ENCODE data around the gene DCT.

Gene DCT

DNA sequence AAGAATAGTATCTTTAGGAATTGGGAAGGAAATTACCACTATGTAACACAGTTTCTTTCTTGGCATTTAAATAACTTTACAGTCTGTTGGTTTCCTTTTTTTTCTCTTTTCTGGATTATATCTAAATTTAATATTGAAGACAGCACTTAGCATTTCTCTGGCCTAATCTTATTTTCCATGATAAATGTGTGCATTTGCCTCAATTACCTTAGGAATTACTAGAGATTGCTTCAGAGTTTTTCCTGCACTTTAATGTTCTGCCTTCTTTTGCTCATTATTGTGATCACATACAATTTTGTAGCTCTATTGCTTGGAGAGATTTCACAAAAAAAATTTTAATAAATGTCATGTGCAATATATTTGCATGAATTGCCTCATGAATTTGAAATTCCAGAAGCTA, 25.1 kb downstream of the DCT start:
- no peak for DNase-seq (ENCODE audit: low spot score)

DNA sequence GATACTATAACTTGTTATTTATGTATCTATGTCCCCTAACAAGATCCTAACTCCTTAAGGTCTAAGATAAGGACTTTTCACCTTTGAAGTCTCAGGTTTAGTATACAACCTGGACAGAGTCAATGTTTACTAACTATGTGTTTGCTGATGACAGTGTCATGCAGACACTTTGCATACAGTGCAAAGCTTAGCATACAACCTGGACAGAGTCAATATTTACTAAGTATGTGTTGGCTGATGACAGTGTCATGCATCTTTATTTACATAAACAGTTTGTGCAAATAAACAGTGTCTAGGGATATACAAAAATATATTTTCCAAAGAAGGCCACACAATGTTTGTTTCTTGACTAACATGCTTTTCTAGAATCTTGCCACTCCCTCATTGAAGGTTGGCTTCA, 34.7 kb downstream of the DCT start:
- no peak for DNase-seq (ENCODE audit: low spot score)

DNA sequence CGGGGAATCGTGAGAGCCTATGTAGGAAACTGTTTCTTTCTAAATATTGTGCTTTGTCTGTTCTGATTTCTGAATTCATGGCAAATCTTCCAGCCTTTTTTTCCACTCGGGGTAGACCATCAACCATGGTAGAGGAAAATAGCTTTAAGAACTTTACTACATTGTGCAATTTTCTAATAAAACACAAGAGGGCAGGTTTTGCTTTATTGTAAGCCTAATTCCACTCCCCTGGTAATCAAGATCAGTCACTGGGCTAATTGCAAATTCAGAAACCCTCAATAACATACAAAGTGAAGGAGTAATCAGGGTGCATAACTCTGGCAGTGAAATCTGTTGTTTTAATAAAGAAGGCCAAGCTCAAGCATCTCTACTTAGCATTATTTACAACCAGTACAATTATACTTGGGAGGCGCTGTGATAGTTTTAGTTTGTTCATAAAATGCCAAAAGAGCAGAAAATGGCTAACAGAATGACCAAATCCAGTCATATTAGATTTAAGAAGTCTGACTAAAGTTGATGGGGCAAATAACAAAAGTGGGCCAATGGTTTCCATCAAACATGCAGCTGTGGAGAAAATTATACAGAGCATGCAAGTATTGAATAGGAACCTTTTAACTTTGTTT, 43.8 kb downstream of the DCT start:
- peak; percentile 39 for DNase-seq (ENCODE audit: low spot score)

DNA sequence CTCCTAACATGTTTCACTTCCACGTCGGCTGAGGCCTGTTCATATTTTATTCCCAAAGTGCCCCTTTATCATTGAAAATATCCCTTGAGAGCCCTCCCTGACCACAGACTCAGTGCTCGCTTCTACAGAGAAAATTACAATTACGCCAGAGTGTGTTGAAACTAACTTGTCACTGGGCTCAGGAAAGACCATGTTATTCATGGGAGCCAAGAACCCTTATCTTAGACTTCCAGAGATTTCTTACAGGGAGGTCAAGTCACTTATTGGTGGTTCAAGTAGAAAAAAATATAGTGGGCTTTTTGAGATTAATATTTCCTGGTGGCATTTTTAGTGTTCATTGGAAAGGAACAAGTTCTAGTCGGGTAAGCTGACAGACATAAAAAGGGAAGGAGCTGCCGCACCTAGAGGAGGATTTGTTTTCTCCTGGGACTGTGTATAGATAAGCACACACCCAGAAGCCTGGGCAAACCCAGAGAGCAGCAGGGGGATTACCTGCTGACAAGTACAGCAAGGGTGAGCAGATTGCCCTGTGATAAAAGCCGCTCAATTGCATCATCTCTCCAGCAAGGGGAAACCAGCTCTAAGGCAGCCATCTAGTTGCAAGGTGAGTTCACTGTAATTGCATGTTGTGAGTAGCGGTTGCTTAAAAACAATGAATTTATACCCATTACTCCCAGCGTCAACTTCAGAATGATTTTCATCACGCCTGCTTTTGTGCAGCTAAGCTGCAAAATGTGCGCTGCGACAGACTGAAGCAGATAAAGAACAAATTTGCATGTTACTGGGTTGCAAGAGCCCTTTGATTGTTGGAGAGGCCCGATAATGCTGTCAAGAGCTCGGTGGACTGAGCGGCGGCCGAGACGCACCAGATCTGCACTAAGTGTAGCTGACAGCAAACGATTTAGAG, 46.2 kb downstream of the DCT start:
- no peak for DNase-seq (ENCODE audit: low spot score)

DNA sequence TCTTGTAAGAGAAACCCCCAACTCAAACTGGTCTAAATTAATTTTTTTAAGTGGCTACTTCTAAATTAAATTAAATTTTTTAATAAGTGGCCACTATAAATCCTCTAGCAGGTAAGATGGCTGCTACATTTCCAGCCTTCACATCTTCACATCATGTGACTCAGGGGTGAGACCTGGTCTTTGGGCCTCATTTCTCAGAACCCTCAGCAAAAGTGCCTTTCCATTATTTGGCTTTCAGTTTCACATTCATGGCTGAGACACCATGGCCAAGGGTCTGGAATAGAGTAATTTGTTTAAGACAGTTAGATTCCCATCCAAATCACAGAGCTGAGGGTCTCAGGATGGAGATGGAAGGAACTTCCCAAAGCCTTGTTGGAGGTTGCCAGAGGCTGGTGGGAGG, 47.5 kb downstream of the DCT start:
- no peak for DNase-seq (ENCODE audit: low spot score)

DNA sequence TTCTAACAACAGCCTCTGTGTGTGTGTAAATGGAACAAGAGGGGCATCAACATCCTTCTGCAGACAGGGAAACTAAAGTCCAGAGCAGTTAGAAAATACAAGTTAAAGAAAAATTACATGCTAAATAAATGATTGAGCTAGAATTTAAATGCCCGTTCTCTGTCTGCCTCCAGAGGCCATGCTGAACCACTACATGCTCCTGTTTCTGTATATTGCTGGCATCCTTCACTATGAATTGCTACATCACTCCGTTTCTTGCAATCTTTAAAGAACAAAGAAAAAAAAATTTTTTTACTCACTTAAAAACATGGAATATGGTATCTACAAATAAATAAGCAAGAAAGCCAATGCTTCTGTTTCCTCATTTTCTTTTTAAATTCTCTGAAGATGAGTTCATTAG, 47.9 kb downstream of the DCT start:
- DNase-seq (ENCODE audit: low spot score), result no peak

DNA sequence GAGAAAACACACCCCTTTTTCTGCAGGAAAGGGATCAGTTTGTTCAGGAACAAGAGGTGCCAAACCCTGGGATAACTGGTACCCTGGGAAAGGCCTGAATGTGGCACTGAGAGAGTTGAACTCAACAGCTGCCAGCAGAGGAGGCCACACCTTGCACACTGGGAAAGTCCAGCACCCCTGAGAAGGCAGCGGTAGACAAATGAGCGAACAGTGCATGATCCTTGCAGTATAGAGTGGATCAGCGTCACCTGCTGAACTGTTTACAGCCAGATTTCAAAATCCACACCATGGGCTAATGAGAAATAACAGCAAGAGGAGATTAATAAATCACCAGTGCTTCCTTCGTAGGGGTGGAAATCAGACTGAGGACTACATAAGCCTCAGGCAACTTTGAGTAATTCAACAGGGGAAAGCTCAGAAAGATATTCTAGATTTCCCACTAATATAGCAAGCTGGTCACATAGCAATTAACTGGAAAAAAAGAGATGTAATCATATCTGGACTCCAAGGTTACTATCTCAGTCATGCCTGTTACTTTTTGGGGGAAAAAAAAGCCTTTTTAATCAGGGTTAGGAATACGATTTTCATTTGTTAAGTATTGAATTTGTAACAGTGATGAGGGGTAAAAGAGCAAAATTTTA, 52.0 kb downstream of the DCT start:
- DNase-seq (ENCODE audit: low spot score), result no peak

DNA sequence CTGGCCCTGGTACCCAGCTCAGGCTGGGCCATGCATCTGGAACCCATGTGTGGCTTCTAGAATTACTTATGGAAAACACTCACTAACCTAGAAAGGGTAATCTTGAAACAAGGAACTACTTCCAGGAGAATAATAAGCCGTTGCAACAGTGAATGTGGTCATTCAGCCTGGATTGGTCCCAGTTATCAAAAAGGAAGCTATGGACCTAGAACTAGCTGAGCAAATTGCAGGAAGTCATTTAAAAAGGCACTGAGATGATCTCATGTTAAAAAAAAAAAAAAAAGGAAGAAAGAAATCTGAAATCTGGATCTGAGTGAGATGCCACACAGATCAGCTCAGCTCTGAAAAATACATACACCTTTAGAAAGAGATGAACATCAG, 59.6 kb downstream of the DCT start:
- no peak for DNase-seq (ENCODE audit: low spot score)

DNA sequence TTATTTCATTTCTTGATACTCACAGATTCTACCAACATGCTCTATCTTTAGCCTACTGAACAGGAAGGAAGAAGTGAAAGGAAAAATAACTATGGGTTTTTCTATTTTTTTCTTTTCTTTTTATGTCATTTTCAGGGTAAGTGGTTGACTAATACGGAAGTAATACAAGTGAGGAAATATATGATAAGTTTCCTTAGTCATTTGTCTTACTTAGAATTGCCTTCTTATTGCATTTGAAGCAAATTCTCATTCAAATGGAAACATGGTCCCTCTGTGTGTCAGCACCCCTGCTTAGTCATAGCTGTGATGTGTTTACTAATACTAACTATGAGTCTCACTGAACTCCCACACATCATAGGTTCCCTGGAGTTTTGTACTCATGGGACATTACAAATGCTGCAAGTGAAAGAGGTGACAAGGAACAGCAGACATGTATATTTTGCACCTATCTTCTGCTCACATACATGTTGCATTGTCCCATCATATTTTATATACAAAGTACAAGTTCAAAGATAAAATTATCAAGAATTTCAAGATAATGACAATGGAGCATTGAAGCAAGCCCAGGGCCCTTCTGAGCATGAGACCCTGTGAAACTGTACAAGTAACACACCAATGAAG, 60.1 kb downstream of the DCT start:
- DNase-seq (ENCODE audit: low spot score), result peak; percentile 40

DNA sequence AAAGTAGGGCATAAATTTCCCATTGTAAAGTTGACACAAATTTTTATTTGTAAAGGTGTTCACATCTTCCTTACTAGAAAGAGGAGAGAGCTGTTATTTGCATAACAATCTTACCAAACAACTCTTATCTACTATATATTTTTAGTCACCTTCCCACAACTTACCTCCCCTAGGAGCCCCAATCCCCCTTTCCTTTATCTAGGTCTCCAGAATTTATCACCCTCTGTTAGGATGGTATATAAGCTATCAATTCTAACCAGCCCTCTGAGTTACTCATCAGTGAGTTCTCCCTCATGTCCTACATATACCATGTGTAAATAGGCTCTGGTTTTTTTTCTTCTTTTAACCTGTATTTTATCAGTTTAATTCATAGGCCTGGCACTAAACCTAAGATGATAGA, 62.2 kb downstream of the DCT start:
- DNase-seq (ENCODE audit: low spot score), result no peak

DNA sequence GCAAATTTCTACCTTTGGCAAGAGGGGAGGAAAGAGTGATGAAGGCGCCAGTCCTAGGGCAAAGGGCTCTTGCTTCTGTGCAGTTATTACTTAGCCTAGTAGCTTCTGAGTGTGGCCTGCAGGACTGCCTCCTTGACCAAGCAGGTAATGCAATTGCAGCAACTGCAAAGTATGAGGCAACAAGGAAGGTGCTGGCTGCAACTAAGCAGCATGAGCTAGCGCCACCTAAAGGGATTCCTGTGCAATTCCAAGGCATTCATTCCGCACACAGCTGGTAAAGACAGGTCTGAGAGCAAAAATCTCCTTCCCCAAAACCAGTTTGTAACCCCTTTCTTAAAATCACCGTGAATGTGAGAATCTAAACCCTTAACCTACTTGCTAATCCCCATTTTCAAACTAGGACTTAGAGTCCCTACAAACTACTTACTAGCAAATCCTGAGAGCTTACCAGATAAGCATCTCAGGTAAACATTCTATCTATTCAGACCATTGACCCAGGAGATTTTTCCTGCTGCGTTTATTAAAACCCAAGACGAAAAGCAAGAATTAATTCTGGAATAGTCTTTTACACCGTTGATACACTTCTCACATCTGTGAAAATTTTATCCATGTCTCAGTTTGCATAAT, 62.9 kb downstream of the DCT start:
- peak; percentile 10 for DNase-seq (ENCODE audit: low spot score)

DNA sequence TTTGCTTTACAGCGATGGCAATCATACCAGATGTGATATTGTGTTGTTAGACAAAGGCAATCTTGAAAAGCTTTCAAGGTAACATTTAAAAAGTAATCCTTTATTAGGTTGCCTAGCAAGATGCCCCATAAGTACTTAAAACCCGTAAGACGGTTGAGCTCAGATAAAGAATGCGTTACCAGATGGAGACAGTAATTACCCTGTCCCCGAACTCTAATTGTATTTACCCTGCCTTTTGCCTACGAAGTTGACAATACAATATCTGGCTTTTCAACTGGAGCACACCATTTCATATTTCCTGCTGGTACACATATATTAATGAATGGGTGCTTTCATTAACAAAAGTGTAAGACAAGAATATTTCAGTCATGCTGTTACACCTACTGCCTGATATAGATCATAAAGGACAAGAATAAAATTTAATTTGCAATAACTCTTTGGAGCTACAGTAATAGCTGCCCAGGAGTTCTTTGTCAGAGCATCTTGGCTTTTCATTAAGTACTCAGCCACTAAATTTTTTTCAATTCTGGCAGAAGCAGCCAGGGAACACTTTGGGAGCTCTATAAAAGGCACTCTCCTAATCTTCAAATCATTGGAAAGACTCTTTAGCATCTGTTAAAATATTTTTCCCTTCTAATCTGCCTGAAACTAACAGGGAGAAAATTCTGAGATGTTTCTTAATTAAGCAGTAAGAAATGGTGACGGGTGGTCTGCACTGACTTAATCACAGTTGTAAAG, 63.8 kb downstream of the DCT start:
- DNase-seq (ENCODE audit: low spot score), result no peak

DNA sequence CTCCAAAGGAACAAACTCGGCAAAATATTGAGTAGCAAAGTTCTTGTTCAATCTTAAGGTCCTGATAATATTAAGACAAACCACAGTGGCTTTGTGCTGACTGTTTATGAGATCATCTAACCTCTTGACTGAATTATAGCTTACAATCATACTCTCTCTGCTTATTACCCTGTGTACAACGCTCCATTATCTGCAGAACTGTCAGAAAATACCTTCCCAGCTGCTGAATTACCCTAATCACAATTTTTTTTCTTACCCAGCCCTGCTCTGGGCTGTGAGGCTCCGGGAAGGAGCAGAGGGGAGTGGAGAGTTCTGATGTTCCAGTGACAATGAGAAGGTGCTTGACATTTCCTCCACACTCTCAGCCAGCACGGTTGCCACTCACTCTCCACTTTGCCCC, 64.8 kb downstream of the DCT start:
- DNase-seq (ENCODE audit: low spot score), result no peak

DNA sequence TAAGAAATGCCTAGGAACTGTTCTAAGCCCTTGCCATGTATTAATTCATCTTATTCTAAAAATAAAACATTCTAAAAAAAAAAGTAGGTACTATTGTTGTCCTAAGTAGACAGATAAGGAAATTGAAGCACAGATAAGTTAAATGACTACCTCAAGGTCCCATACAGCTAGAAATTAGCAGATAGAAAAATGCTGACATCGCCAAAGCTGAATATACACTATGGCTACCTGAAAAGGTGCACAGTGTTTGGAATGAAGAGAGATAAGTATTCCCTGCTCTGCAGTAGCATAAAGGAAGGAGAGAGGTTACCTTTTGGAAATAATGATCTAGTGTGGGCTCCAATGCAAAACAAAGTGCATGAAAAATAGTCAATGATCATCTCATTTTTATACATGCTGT, 65.3 kb downstream of the DCT start:
- DNase-seq (ENCODE audit: low spot score), result no peak

DNA sequence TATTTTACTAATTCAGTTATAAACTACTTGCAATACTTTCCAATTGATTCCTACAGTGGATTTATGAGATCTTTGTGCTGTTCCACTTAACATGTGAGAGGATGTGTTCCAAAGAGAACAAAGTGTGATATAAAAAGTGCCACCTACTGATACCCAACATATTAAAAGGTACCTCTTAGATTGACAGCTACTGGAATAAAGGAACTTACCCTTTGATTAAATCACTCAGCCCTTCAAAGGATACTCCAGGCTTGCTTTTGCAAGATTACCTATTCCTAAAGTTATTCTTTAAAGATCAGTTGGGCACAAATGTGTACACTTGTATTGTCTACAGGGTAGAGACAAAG, 65.9 kb downstream of the DCT start:
- no peak for DNase-seq (ENCODE audit: low spot score)

DNA sequence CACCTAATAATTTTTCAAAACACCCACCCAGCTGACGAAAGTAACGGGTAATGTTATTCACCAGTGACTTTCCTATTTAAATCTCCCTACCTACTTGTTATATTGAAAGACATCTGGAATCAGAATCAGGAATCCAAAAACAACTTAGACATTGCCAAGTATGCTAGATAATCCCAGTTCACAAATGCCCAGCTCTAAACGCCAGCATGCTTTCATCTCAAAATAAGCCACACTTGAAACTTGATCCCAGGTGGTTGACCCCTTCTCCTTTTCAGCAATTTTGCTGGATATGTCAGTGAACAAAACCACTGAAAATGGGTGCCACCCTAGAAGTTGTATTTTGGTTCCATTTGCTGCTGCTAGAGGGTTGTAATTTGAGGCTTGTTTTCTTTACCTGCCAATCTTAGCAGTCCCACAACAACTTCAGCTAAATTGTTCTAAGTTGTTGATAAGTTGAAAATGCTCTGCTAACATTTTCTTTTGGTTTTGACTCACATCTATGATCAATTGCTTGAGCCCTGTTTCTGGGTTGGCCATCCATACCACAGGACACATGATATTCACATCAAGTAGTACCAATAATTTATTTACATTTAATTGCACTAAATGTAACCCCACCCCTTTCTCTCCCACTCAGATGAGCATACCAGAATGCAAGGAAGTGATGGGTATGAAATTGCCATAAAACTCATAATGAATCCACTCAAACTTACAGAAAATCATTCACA, 66.4 kb downstream of the DCT start:
- DNase-seq (ENCODE audit: low spot score), result no peak

DNA sequence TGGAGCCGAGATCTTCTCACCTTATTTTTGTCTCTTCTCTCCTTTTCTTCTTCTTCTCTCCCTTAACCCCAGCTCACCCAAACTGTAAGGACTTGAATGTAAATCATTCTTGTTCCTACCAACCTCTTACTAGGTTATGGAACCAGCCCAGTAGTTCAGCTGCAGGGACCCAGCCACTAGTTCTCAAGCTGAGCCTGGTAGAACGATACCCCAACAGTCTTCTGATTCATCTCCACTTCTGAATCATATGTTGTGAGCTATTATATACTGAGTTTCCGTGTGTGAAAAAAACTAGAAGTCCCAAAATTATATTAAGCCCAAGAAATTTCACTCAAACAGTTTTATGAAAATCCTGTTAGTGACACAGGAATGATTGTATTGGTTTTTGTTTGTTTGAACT, 67.7 kb downstream of the DCT start:
- DNase-seq (ENCODE audit: low spot score), result no peak

DNA sequence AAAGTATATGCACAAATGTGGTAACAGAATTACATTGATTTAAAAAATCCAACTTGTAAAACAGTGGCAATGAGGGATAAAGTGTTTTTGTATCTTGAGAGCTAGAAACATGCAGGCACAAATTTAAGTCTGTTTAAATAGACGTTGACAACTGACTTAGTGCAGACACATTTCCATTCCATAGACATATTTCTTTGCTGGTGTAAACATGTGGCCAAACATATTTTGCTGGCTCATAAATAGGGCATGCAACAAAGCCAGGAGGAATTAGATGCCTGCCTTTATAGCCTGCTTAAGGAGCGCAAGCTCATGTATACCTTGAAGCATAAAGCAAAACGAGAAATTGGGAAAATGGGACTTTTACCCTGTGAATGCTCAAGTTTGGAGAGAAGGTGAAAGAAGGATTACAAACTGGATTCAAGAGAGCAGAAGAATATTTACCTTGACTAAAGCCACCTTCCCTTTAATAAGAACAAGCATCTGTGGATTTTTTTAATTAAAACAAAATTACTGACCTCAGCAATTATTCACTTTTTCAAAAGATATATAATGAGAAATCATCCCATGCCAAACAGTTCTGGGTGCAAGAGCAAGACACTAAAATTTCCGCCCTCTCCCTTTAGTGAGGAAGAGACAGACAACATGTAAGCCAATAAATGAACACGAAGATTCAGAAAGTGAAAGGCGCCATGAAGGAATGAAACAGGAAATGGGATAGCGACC, 71.0 kb downstream of the DCT start:
- no peak for DNase-seq (ENCODE audit: low spot score)

DNA sequence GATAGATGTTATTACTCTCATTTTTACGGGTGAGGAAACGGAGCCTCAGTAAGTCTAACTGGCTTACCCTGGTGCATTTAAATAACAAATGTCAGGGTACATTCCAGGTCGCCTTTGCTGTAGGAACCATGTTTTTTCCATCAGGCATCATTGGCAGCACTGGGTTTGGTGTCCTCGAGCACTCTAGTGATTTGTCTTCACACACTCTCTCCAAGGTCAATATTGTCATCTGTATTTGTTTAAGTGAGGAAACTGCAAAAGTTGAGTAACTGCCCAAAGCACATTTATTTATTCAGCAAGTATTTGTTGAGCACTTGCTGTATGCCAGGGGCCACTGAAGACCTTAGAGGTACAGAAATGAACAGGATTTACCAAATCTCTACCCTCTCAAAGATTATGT, 78.6 kb downstream of the DCT start:
- no peak for DNase-seq (ENCODE audit: low spot score)

DNA sequence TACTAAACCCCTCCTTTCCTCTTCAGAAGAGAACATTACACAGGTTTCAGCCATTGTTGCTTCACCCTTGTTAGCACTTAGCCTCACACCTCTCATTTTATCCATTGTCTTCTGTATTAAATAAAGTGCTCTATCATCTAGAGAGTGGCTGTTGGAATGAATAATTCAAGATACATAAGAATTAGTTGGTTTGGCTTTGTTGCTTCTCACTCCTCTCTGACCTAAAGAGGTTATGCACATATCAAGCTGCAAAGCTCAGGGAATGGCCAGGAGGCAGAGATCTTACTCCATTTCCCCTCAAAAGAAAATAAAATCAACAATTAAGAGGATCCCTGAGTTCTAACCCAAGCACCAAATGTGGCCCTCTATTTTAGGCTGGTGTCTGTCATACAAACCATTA, 79.7 kb downstream of the DCT start:
- no peak for DNase-seq (ENCODE audit: low spot score)
